ENCODE measurements around the gene FKRP.
A peak's percentile ranks its signal among the peaks of the same experiment; 100 is the strongest.

FKRP gene

DNA sequence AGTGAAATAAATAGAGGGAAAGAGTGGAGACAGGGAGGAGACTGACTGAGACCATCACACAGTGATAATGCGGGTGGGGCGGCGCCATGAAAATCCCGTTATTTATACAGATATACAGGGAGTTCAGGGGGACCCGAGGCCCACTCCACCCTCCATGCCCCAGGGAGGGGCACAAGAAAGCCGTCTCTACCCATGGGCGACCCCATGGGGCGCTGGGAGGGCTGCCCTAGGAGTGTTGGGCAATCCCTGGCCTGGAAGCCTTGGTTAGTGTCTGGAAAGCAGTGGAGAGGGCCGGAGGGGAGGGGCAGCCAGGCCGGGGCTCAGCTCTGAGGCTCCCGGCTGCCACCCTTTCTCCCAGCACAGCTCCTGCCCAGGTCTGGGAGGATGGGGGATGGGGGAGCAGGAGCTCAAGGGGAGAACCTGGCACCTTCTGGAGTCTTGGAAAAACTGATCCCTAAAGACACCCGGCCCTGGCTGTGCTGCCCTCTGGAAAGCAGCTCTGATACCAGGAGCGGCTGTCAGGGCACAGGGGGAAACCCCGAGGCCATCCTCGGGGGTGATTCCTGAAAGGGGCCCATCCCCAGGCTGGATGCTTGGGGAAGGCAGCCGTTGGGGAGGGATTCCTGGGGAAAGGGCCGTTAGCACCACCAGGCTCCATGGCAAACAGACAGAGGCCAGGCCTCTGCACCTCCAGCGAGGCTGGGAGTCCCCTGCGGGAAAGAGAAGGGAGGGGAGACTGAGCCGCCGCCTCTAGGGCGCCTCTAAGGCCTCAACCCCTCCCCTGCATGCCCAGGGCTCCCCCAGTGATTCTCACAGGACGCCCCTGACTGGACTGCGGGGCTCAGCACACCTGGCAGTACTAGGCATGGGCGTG lies 26.0 kb upstream of the FKRP start:
- DNase-seq (ENCODE audit: low read depth in 2 of 2) = no peak

- DNase-seq (ENCODE audit: low read depth in 2 of 2) = no peak
Measured at GRCh38 chr19:46720503-46721239, 25.2 kb upstream of the FKRP start.

- no peak for DNase-seq (ENCODE audit: low read depth in 2 of 2)
Measured at GRCh38 chr19:46721269-46722003, 24.4 kb upstream of the FKRP start.

DNA sequence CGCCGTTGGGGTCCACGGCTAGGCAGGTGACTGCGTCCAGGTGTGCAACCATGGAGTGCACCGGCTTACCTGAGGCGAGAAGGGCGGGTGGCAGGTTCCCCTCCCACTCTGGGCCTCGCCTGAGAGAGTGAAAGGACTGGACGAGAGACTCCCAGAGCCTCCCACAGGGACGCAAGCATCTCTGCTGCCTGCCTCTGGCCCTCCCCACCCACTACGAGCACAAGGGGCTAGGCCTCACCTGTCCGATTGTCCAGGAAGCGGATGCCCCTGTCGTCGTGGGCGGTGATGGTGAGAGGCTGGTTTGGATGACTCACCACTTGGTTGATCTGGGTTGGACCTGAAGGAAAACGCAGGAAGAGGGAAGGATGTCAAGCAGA lies 23.9 kb upstream of the FKRP start:
- no peak for DNase-seq (ENCODE audit: low read depth in 2 of 2)

GRCh38 chr19:46722421-46723022 lies 23.3 kb upstream of the FKRP start:
- no peak for DNase-seq (ENCODE audit: low read depth in 2 of 2)

GRCh38 chr19:46723023-46723461 lies 22.8 kb upstream of the FKRP start:
- DNase-seq (ENCODE audit: low read depth in 2 of 2) = no peak

- no peak for DNase-seq (ENCODE audit: low read depth in 2 of 2)
Measured at GRCh38 chr19:46723471-46723870, 22.4 kb upstream of the FKRP start.

DNA sequence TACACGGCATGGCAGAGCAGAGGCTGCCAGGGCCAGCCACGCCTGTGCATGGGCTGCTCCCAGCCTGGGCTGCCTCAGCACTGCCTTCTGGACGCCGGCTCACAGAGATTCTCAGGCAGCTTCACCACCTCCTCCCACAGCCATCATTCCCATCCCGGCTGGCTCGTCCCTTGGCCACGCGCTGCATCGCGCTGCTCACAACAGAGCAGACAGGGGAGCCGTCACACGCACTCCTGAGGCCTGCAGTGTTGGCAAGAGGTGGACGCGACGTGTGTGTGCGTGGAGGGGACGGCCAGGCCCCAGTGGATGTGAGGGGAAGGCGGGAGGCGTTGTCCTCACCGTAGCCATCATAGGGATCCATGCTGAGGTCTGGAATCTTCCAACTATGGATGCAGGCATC lies 21.4 kb upstream of the FKRP start:
- DNase-seq (ENCODE audit: low read depth in 2 of 2) = no peak

DNA sequence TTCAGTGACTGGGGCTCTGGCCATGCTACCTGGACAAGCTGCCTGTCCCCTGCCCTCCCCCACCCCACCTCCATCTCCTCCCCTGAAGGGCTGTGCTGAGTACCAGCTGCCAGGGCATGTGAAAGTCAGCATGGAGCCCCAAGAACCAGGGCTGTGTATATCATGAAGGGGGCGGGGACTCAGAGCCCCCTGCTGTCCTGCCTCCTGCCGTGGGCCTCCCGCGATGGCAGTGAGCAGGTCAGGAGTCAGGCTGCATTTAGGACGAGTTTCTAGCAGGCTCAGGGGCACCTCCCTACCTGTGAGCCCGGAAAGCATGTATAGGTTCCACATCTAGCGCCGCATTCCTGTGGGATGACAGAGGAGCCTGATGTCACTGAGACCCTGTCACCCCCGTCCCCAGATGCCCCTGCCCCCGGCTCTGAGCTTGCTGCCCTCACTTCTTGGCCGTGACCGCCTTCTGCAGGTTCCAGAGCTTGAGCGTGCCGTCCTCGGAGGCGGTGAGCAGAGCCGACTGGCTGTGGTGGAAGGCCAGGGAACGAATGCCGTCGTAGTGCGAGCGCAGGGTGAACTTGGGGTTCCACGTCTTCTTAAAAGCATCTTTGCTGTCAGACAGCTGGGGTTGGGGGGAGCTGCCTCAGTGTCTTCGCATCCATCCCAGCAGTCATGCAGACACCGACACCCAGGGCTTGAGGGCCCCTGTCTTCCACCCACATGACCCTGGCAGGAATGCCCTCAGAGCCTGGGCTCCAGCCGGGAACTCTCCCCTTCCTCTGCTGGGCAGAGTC lies 20.6 kb upstream of the FKRP start:
- DNase-seq (ENCODE audit: low read depth in 2 of 2) = no peak

GRCh38 chr19:46725859-46726393 lies 19.9 kb upstream of the FKRP start:
- DNase-seq (ENCODE audit: low read depth in 2 of 2) = no peak

DNA sequence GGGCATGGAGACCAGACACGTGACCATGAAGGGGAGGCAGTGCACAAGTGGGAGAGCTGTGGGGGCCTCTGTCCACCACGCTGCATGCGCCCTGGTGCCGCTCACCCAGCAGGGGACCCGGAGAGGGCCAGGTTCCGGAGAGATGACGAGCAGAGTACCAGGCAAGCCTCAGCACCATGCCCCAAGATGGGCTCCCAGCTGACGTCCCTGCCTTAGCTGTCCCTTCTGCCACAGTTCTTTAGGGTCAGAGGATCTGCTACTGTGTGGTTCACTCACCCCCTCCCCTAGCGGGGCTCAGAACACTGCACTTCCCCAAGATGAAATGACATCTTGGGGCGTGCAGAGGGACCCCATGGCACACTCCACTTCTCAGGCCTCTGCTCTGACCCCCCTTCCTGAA lies 19.3 kb upstream of the FKRP start:
- DNase-seq (ENCODE audit: low read depth in 2 of 2) = no peak

DNA sequence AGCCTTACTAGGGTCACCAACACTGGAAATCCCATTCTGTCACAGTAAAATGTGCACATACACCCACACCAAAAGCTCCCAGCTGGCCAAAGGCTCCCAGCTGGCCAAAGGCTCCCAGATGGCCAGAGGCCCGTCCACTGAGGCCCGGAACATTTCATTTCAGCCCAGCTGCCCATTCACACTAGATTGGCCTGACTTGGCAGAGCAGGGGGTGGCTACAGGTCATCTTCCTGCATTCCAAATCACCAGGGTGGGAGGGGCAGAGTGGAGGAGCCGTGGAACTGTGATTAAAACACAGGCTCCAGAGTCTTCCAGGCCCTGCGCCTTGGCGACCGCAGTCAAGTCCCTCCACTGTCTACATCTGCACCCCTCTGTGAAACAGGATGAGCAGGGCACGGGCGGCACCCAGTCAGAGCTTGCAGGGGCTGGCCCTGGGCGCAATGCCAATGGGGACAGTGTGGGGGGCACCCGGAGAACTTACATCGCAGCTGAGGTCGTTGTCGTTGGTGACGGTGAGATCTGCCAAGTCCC lies 18.8 kb upstream of the FKRP start:
- DNase-seq (ENCODE audit: low read depth in 2 of 2) = no peak

DNA sequence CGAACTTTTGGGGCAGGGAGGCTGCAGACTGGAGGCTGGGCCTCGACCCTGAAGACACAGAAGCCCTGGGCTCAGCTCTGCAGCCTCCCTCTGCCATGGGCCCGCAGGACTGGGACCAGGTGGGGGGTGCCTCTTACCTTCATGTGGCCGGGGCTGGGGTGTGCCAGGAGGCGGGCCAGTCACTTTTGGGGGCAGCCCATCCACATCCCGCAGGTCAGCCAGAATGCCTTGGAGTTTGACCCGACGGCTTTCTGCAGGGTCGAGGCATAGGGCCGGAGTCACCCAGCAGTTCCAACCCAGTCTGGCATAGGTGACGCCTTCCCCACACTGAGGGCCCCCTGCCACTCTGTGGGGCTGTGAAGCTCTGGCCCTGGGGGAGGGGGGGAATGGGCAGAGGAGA lies 18.1 kb upstream of the FKRP start:
- no peak for DNase-seq (ENCODE audit: low read depth in 2 of 2)

DNA sequence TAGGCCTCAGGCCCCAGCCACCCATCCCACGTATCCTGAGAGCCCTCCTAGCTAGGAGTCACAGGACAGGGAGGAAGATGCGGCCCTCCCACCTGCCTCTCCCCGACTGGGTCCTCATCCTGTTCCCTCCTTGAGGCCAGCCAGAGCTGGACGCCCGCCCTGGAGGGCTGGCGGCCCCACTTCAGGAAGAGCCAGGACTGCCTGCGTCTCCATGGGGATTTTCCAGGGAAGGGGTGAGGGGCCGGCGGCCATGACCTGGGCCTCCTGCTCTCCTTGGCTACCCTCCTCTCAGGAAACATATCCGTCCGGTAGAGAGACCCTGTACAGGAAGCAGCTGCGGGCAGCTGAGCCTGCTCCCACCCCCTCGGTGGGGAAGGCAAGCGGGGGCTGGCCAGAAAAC lies 17.6 kb upstream of the FKRP start:
- no peak for DNase-seq (ENCODE audit: low read depth in 2 of 2)

DNA sequence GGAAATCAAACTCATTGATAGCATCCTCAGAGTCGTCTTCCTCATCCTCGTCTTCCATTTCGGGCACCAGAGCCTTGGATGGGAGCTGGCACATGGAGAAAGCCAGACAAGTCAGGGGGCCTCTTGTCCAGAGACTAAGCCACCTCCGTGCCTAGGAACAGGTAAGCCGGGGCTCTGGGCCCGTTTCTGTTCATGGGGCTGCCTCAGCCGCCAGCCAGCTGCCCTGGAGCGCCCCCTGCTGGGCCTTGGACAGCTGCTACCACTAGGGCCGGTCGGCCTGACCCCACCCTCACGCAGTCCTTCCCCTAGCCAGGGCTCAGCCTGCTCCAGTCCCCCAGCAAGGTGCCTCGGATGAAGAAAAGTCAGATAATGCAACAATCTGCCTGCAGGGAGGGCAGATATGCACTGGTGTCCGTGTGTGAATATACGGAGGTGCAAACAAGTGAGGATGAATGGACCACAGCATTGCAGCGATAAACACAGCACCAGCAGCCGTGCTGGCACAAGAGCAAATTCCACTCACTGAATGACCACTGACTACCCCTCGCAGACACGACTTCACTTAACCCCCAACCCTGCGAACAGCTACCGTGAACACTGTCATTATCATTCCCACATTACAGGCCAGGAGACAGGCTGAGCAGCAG lies 17.0 kb upstream of the FKRP start:
- DNase-seq (ENCODE audit: low read depth in 2 of 2) = peak; percentile 65 to 74

DNA sequence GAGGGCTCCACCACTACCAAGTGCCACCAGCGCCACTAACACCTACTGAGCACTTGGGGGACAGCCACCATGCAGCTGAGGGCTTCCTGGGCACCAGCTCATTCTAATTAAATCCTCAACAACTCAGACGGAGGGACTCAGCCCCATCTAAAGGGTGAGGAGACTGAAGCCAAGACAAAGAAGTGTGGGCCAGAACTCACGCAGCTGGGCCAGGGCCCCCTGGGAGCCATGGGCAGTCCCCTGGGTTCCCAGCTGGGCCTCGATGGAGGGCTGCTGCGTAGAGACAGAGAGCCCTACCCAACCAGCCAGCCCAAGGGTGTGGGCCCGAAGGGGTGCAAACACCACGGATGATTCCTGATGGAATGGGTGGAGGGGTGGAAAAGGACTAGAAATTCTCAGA lies 16.2 kb upstream of the FKRP start:
- no peak for DNase-seq (ENCODE audit: low read depth in 2 of 2)

GRCh38 chr19:46730187-46730586 lies 15.7 kb upstream of the FKRP start:
- DNase-seq (ENCODE audit: low read depth in 2 of 2) = no peak

GRCh38 chr19:46730595-46730994 lies 15.3 kb upstream of the FKRP start:
- DNase-seq (ENCODE audit: low read depth in 2 of 2) = no peak

DNA sequence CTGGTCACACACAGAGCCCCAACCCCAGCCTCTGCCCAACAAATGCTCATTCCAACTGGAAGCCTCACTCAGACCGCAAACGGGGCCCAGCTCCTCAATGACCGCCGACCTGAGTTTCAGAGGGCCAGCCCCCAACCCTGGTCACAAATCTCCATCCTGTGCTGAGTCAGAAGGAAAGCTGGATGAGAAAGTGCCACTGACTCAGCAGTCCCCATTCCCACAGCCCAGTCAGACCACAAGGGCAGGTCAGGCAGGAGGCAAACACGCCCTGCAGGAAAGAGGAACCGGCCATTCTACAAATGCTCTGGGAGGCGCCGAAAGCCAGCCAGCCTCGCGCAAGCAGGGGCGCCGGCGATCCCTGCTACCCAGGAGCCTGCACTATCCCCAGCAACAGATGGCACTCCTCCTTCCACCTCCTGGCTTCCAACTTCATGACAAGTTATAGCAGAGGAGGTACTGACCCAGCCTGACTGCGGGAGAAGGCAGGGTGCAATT lies 14.8 kb upstream of the FKRP start:
- DNase-seq (ENCODE audit: low read depth in 2 of 2) = no peak

- no peak for DNase-seq (ENCODE audit: low read depth in 2 of 2)
Measured at GRCh38 chr19:46731584-46731983, 14.3 kb upstream of the FKRP start.
